ENCODE measurements around the gene CHKB. TPM values are rescaled to one million over a fixed set of nuclear protein-coding genes. Genes with fewer than 3 reads are reported as not detected.

CHKB gene
- total and polyA plus RNA-seq, 4 experiments from 2014 or later, result 30.7 to 196 (median 109) TPM

DNA sequence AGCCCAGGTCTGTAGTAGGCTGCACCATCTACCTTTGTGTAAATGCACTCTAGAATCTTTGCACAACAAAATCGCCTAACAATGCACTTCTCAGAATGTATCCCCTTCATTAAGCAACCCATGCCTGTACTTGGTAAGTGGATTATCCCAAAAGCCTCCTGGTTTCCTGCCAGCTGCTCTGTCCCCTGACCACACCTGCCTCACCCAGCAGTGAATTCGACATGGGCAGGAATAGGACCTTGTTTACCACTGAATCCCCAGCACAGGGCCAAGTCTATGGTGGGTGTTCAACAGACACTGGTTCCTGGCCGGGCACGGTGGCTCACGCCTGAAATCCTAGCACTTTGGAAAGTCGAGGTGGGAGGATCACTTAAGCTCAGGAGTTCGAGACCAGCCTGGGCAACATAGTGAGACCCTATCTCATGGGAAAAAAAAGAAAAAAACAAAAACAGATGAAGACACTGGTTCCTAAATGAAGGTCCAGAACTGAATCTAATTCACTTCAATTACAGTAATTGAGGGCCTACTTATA is 14.9 kb downstream of the CHKB start:
- Mint-ChIP-seq H3K27me3 (peaks cover 0 to 2% of the 10 kb centered on the region in 2 donors), H3K4me3 (no peak overlapping the region), H3K4me1 (peaks cover 8 to 11% (median 10%) of the 10 kb centered on the region in 4 donors), H3K36me3 (peaks cover 21 to 24% of the 10 kb centered on the region in 2 donors), H3K9me3 (no peaks in the 10 kb centered on the region), H3K27ac (no peak overlapping the region)
- ChIA-PET POLR2A (ENCODE audit: partially characterized antibody) (no interaction called here), CTCF (ENCODE audit: partially characterized antibody) (no interaction called here)
- intact Hi-C loops (cut with micrococcal nuclease), result no loop called here
- H3K4me3 ChIP-seq (ENCODE audit: low read length in 2 of 2), result no peak overlapping the region
- H3K9me3 ChIP-seq (ENCODE audit: control insufficient read depth in 1 of 2, low read length in 2 of 2), result no peaks in the 10 kb centered on the region
- DNase-seq, result no peak
- H3K4me1 ChIP-seq (ENCODE audit: insufficient read depth, low read length), result peaks cover 8% of the 10 kb centered on the region
- H3K36me3 ChIP-seq (ENCODE audit: insufficient read depth, low read length), result peaks cover 25% of the 10 kb centered on the region
- no peaks in the 10 kb centered on the region for H3K27me3 ChIP-seq (ENCODE audit: insufficient read depth, low read length)
- no peak overlapping the region for H3K27ac ChIP-seq (ENCODE audit: low read depth, low read length)

DNA sequence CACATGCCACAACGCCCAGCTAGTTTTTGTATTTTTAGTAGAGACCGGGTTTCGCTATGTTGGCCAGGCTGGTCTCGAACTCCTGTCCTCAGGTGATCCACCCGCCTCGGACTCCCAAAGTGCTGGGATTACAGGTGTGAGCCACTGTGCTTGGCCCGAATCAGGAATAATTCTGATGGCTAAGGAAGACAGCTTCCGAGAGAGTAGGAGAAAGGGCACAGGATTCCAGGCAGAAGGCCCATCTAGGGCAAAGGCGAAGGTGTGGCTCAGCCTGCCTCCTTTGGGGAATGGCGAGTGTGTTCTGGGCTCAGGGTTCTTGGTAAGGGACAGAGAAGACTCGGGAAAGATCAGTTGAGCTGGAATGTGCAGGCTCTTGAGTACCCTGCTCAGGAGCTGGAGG is 18.4 kb downstream of the CHKB start:
- Histone ChIP-seq H3K27me3 (ENCODE audit: insufficient read depth, low read length) (no peaks in the 10 kb centered on the region), H3K9me3 (ENCODE audit: control insufficient read depth in 1 of 2, low read length in 2 of 2) (no peaks in the 10 kb centered on the region), H3K27ac (ENCODE audit: low read depth, low read length) (no peak overlapping the region), H3K36me3 (ENCODE audit: insufficient read depth, low read length) (peaks cover 7% of the 10 kb centered on the region), H3K4me3 (ENCODE audit: low read length in 2 of 2) (no peak overlapping the region), H3K4me1 (ENCODE audit: insufficient read depth, low read length) (peaks cover 8% of the 10 kb centered on the region)
- peaks cover 13 to 25% (median 20%) of the 10 kb centered on the region in 4 donors for H3K4me1 Mint-ChIP-seq
- H3K36me3 Mint-ChIP-seq, result peaks cover 6 to 8% of the 10 kb centered on the region in 2 donors
- H3K4me3 Mint-ChIP-seq, result peak overlapping the region in 3 of 8 donors; percentile 8 to 33 (median 12)
- ChIA-PET POLR2A (ENCODE audit: partially characterized antibody) (interaction anchor here (0.6 to 4.8 kb wide), 10 partner anchors 16 to 95 kb away, joined by 3 to 65 read pairs (median 12); partner anchors contain the start of genes CHKB, CPT1B, LMF2 and NCAPH2), CTCF (ENCODE audit: partially characterized antibody) (interaction anchor here (0.6 to 4.5 kb wide), 9 partner anchors 12 to 112 kb away, joined by 3 to 33 read pairs (median 9); partner anchors contain the start of gene SCO2)
- no peak overlapping the region for H3K27ac Mint-ChIP-seq
- intact Hi-C loops (cut with micrococcal nuclease), result no loop called here
- no peak for DNase-seq
- peaks cover 0 to 2% of the 10 kb centered on the region in 2 donors for H3K27me3 Mint-ChIP-seq
- H3K9me3 Mint-ChIP-seq, result no peaks in the 10 kb centered on the region

DNA sequence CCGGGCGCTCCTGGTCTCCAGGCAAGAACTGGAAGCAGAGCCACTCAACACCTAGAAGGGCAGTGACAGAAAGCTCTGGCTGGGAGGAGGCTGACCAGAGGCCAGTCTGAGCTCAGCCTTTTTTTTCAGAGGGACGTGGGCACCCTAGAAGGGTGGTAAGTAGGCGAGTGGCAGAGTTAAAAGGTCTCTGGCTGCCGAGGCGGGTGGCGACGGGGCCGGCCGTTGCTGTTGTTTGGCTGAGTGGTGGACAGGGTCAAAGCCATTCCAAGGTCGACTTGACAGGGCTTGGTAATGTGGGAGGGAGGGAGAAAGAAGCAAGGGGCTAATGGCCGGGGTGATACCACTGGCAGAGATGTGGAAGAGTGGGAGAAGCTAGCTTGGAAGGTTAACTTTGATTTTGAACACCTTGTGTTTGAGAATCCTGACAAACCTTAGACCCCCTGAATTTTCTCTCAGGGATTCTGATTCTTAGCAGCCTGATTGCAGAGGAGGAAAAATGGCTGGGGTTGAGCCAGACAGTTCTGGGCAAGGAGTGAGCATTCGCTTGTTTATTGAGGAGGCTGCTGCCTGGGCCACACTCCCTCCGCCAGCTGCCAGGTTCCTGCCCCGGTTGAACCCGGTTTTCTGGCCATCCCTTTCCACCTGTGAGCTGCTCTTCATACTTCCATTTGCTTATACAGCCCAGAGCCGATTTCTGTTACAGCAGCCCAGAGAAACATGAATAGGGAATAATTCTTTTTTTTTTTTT is 19.1 kb downstream of the CHKB start:
- peak overlapping the region; percentile 62 to 78 for H3K4me3 ChIP-seq (ENCODE audit: low read length in 2 of 2)
- no peak for DNase-seq
- peaks cover 8% of the 10 kb centered on the region for H3K4me1 ChIP-seq (ENCODE audit: insufficient read depth, low read length)
- ChIA-PET CTCF (ENCODE audit: partially characterized antibody) (interaction anchor here (0.6 to 4.5 kb wide), 26 partner anchors 10 to 222 kb away, joined by 3 to 33 read pairs (median 5); partner anchors contain the start of genes CHKB, KLHDC7B, LMF2 and NCAPH2), POLR2A (ENCODE audit: partially characterized antibody) (interaction anchor here (1.2 to 4.8 kb wide), 18 partner anchors 10 to 313 kb away, joined by 3 to 65 read pairs (median 8); partner anchors contain the start of genes CHKB, CPT1B, HDAC10 and KLHDC7B)
- no peaks in the 10 kb centered on the region for H3K27me3 ChIP-seq (ENCODE audit: insufficient read depth, low read length)
- H3K36me3 ChIP-seq (ENCODE audit: insufficient read depth, low read length), result peaks cover 1% of the 10 kb centered on the region
- H3K4me1 Mint-ChIP-seq, result peaks cover 13 to 25% (median 20%) of the 10 kb centered on the region in 4 donors
- peaks cover 0 to 2% of the 10 kb centered on the region in 2 donors for H3K27me3 Mint-ChIP-seq
- H3K4me3 Mint-ChIP-seq, result peak overlapping the region; percentile 92 to 97 (median 95)
- H3K27ac Mint-ChIP-seq, result peak overlapping the region; percentile 78 to 96 (median 91)
- no peaks in the 10 kb centered on the region for H3K9me3 ChIP-seq (ENCODE audit: control insufficient read depth in 1 of 2, low read length in 2 of 2)
- H3K9me3 Mint-ChIP-seq, result no peaks in the 10 kb centered on the region
- peaks cover 2 to 3% of the 10 kb centered on the region in 2 donors for H3K36me3 Mint-ChIP-seq
- peak overlapping the region; percentile 55 for H3K27ac ChIP-seq (ENCODE audit: low read depth, low read length)
- intact Hi-C loops (cut with micrococcal nuclease), result loop anchor here (1.0 to 2.0 kb wide), 3 partner anchors 19 to 319 kb away; partner anchors contain the start of gene KLHDC7B

DNA sequence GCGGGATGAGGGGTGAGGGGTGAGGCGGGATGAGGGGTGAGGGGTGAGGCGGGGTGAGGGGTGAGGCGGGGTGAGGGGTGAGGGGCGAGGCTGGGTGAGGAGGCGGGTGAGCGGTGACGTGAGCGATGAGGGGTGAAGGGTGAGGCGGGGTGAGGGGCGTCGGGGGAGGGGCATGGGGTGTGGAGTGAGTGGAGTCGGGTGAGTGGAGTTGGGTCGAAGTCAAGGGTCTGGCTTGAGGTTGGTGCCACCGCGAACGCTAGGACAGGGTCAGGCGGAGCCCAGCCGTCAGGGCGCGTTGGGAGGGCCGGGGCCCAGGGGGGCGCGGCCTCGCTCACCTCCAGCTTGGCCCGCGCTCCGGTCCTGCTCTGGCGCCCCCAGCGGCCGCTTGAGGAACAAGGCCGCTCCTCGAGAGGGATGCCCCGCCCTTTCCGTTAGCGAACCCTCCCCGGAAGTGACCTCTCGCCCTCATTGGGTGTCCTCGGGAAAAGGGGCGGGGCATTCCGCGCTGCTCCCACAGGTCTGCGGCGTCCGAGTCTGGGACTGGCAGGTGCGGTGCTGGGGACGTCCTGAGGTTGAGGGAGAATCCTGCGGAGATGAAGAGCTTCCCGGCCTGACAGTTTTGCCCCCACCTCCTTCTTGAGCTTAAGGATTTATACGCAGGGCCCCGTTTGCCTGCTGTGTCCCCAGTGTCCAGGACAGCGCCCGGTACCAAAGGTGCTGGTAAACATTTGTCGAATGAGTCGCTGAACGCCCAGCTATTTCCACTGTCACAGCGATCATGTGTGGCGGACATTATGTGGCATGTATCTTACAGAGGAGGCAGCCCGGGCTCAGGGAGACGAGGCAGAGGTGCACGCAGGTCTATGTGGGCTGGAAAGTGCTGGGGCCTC is 19.9 kb downstream of the CHKB start, which contains the start of gene SYCE3:
TSS of gene SYCE3 (minus strand) at position 397 of the 890 bp plus-strand sequence. CDS start 6,514 bp downstream, outside the sequence.
- intact Hi-C loops (cut with micrococcal nuclease), result loop anchor here (1.0 to 2.0 kb wide), 6 partner anchors 18 to 318 kb away; partner anchors contain the start of genes CHKB, KLHDC7B, NCAPH2 and SCO2
- Histone ChIP-seq H3K27me3 (ENCODE audit: insufficient read depth, low read length) (no peaks in the 10 kb centered on the region), H3K36me3 (ENCODE audit: insufficient read depth, low read length) (no peaks in the 10 kb centered on the region), H3K4me3 (ENCODE audit: low read length in 2 of 2) (peak within 1 kb of the TSS; percentile 62 to 78), H3K4me1 (ENCODE audit: insufficient read depth, low read length) (peaks cover 8% of the 10 kb centered on the region), H3K9me3 (ENCODE audit: control insufficient read depth in 1 of 2, low read length in 2 of 2) (no peaks in the 10 kb centered on the region), H3K27ac (ENCODE audit: low read depth, low read length) (peak within 1 kb of the TSS; percentile 55)
- no peaks in the 10 kb centered on the region for H3K9me3 Mint-ChIP-seq
- H3K4me3 Mint-ChIP-seq, result peak within 1 kb of the TSS; percentile 92 to 97 (median 95)
- peak; percentile 94 to 97 (median 95) for DNase-seq
- peaks cover 0 to 1% of the 10 kb centered on the region in 2 donors for H3K36me3 Mint-ChIP-seq
- H3K4me1 Mint-ChIP-seq, result peaks cover 13 to 25% (median 20%) of the 10 kb centered on the region in 4 donors
- POLR2A ChIA-PET (ENCODE audit: partially characterized antibody), result interaction anchor here (0.6 to 4.8 kb wide), 19 partner anchors 10 to 319 kb away, joined by 3 to 65 read pairs (median 7); partner anchors contain the start of genes CHKB, CPT1B, HDAC10 and KLHDC7B
- peak within 1 kb of the TSS; percentile 78 to 96 (median 91) for H3K27ac Mint-ChIP-seq
- peaks cover 0 to 2% of the 10 kb centered on the region in 2 donors for H3K27me3 Mint-ChIP-seq
- CTCF ChIA-PET (ENCODE audit: partially characterized antibody), result interaction anchor here (0.6 to 4.5 kb wide), 26 partner anchors 10 to 221 kb away, joined by 3 to 33 read pairs (median 5); partner anchors contain the start of genes CHKB, KLHDC7B, LMF2 and NCAPH2

DNA sequence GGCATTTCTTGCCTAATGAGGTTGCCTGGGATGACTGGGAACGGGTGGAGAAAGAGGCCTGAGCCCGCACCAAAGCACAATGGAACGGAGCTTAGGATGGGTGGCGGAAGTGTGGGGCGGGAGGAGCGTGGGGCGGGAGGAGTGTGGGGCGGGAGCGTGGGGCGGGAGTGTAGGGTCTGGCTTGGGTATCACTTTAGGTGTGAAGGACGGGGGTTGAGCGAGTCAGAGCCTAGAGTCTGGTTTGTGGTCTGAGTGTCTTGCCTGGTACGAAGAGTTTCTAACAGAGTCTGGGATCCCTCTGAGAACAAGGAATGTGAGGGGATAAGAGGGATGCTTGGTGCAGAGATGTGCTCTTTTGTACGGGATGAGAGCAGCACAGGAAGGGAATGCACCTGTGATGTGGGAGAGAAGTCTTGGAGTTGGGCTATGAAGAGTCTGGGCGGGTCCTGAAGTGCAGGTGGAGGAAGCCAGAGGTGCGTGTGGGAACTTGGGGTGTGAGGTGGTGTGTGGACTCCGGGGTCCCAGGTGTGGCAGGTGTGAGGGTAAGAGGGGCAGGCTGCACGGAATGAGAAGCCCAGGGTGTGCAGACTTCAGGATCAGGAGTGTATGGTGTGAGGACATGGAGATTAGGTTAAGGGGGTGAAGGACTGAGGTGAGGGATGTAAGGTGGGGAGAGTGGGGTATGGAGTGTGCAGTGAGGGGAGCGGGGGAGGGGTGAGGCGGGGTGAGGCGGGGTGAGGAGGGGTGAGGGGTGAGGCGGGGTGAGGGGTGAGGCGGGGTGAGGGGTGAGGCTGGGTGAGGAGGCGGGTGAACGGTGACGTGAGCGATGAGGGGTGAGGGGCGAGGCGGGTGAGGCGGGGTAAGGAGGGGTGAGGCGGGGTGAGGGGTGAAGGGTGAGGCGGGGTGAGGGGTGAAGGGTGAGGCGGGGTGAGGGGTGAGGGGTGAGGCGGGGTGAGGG is 21.0 kb downstream of the CHKB start:
- H3K9me3 Mint-ChIP-seq, result no peaks in the 10 kb centered on the region
- peaks cover 0 to 2% of the 10 kb centered on the region in 2 donors for H3K27me3 Mint-ChIP-seq
- H3K36me3 ChIP-seq (ENCODE audit: insufficient read depth, low read length), result no peaks in the 10 kb centered on the region
- peak overlapping the region; percentile 9 to 69 (median 60) for H3K27ac Mint-ChIP-seq
- POLR2A ChIA-PET (ENCODE audit: partially characterized antibody), result interaction anchor here (0.7 to 1.8 kb wide), 2 partner anchors 13 to 36 kb away, joined by 3 to 5 read pairs; no protein-coding TSS in a partner anchor
- H3K27me3 ChIP-seq (ENCODE audit: insufficient read depth, low read length), result no peaks in the 10 kb centered on the region
- DNase-seq, result no peak
- H3K4me3 ChIP-seq (ENCODE audit: low read length in 2 of 2), result no peak overlapping the region
- no peak overlapping the region for H3K27ac ChIP-seq (ENCODE audit: low read depth, low read length)
- CTCF ChIA-PET (ENCODE audit: partially characterized antibody), result interaction anchor here (1.8 to 2.0 kb wide), 2 partner anchors 17 to 54 kb away, joined by 5 read pairs; partner anchors contain the start of genes KLHDC7B, LMF2 and NCAPH2
- peaks cover 8% of the 10 kb centered on the region for H3K4me1 ChIP-seq (ENCODE audit: insufficient read depth, low read length)
- peaks cover 0 to 1% of the 10 kb centered on the region in 2 donors for H3K36me3 Mint-ChIP-seq
- H3K9me3 ChIP-seq (ENCODE audit: control insufficient read depth in 1 of 2, low read length in 2 of 2), result no peaks in the 10 kb centered on the region
- intact Hi-C loops (cut with micrococcal nuclease), result loop anchor here (1.0 to 2.0 kb wide), 5 partner anchors 17 to 59 kb away; partner anchors contain the start of genes CHKB, KLHDC7B, NCAPH2 and SCO2
- H3K4me3 Mint-ChIP-seq, result peak overlapping the region in 7 of 8 donors; percentile 43 to 87 (median 66)
- H3K4me1 Mint-ChIP-seq, result peaks cover 13 to 25% (median 20%) of the 10 kb centered on the region in 4 donors

Measured in CD4-positive, alpha-beta memory T cell (primary cell).